ENCODE measurements around the gene LSAMP. TPM values are rescaled to one million over a fixed set of nuclear protein-coding genes. Genes with fewer than 3 reads are reported as not detected.

Gene LSAMP
- total RNA-seq, 1 donor: 3.3 TPM

DNA sequence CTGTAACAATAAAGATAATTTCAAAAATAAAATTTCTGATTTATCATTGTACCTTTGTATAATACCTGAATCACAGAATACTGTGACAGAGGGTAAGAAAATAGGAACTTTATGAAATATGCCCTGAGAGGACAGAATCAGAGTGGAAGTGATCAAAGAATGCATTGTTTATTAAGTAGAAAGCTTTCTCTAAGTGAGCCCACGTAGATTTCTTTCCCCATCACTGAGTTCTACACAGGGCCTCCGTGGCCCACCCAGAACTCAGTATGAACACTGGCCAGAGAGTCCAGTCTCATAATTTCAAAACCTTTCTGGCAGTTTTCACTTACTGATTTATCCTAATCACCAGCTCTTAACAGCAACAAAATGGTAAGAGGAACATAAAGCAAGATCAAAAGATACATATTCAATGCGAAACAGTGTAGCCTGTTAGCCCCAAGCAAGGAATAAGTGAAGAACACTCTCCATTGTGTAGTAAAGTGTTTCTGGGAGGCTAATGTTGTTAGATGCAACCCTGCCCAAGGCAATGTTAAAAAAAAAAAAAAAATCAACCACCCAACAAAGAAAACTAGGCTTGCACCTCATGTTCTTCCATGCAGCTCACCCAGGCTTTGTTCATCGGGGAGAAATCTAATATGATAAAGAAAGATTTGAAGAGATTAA lies 341.3 kb downstream of the LSAMP start:
- Histone ChIP-seq H3K27ac (ENCODE audit: low read depth, low read length) (no peak overlapping the region), H3K27me3 (ENCODE audit: insufficient read depth, low read length) (no peaks in the 10 kb centered on the region), H2AFZ (ENCODE audit: low read length) (peak overlapping the region; percentile 57), H3K79me2 (ENCODE audit: insufficient read depth, low read length) (no peaks in the 10 kb centered on the region), H3K9me3 (ENCODE audit: low read depth, low read length) (no peaks in the 10 kb centered on the region), H3K4me1 (ENCODE audit: insufficient read depth, low read length) (no peaks in the 10 kb centered on the region), H3K4me3 (ENCODE audit: insufficient read depth, low read length) (no peak overlapping the region), H3K4me2 (ENCODE audit: insufficient read depth, low read length) (no peak overlapping the region), H4K20me1 (ENCODE audit: insufficient read depth, low read length) (no peaks in the 10 kb centered on the region), H3K36me3 (ENCODE audit: insufficient read depth, low read length) (no peaks in the 10 kb centered on the region)
- DNase-seq (ENCODE audit: insufficient read length, low spot score, missing footprints): no peak
- no peak for TF ChIP-seq CTCF (IDR thresholded peaks at IDR 0.05; ENCODE audit: extremely low read depth, low read depth, low read length)

DNA sequence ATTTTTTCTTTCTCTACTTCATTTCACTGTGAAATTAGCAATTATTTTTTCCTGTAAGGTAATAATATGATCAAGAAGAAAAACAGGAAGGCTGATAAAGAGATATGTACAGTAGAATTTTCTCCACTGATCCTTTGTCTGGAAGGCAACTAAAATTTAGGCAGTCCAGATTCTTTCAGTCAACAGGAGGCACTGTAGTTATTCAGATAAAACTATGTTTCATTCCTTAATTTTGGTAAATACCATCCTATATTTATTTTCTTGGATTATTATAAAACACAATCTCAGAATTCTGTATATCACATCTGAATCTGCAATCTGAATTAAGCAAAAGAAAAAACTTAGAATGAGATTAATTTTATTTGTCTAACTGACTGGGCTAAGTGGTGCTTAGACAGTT lies 343.2 kb downstream of the LSAMP start:
- Histone ChIP-seq H3K9me3 (ENCODE audit: low read depth, low read length) (no peaks in the 10 kb centered on the region), H3K79me2 (ENCODE audit: insufficient read depth, low read length) (no peaks in the 10 kb centered on the region), H3K36me3 (ENCODE audit: insufficient read depth, low read length) (no peaks in the 10 kb centered on the region), H3K27ac (ENCODE audit: low read depth, low read length) (no peak overlapping the region), H3K4me2 (ENCODE audit: insufficient read depth, low read length) (no peak overlapping the region), H4K20me1 (ENCODE audit: insufficient read depth, low read length) (no peaks in the 10 kb centered on the region), H2AFZ (ENCODE audit: low read length) (no peak overlapping the region), H3K4me1 (ENCODE audit: insufficient read depth, low read length) (no peaks in the 10 kb centered on the region), H3K4me3 (ENCODE audit: insufficient read depth, low read length) (no peak overlapping the region), H3K27me3 (ENCODE audit: insufficient read depth, low read length) (no peaks in the 10 kb centered on the region)
- TF ChIP-seq CTCF (IDR thresholded peaks at IDR 0.05; ENCODE audit: extremely low read depth, low read depth, low read length): no peak
- peak; percentile 39 for DNase-seq (ENCODE audit: insufficient read length, low spot score, missing footprints)

DNA sequence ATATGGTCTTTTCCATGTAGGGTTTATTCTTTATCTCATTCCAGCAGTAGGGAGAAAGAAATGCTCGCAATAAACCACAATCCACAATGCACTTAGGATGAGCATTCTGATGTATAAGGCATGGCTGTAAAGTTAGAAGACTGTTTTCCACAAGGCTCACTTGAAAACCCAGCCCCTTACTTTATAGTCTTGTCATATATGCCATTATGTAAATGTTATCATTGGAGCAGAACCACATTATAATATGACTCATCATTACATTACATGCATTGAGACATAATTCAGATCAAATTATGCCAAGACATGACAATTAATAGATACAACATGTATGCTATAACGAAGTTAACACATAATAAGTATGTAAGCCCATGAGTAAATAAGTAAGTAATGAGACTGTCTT lies 348.1 kb downstream of the LSAMP start:
- no peaks in the 10 kb centered on the region for H4K20me1 ChIP-seq (ENCODE audit: insufficient read depth, low read length)
- H2AFZ ChIP-seq (ENCODE audit: low read length): no peak overlapping the region
- no peak overlapping the region for H3K27ac ChIP-seq (ENCODE audit: low read depth, low read length)
- no peak for DNase-seq (ENCODE audit: insufficient read length, low spot score, missing footprints)
- H3K4me2 ChIP-seq (ENCODE audit: insufficient read depth, low read length): no peak overlapping the region
- TF ChIP-seq CTCF (IDR thresholded peaks at IDR 0.05; ENCODE audit: extremely low read depth, low read depth, low read length): no peak
- H3K79me2 ChIP-seq (ENCODE audit: insufficient read depth, low read length): no peaks in the 10 kb centered on the region
- H3K27me3 ChIP-seq (ENCODE audit: insufficient read depth, low read length): no peaks in the 10 kb centered on the region
- H3K9me3 ChIP-seq (ENCODE audit: low read depth, low read length): no peaks in the 10 kb centered on the region
- H3K36me3 ChIP-seq (ENCODE audit: insufficient read depth, low read length): no peaks in the 10 kb centered on the region
- H3K4me3 ChIP-seq (ENCODE audit: insufficient read depth, low read length): no peak overlapping the region
- H3K4me1 ChIP-seq (ENCODE audit: insufficient read depth, low read length): no peaks in the 10 kb centered on the region

GRCh38 chr3:116096631-116097030 lies 348.7 kb downstream of the LSAMP start:
- H3K4me2 ChIP-seq (ENCODE audit: insufficient read depth, low read length): no peak overlapping the region
- DNase-seq (ENCODE audit: insufficient read length, low spot score, missing footprints): no peak

More at GRCh38 chr3:116096631-116097030, 348.7 kb downstream of the LSAMP start:
- no peaks in the 10 kb centered on the region for H3K79me2 ChIP-seq (ENCODE audit: insufficient read depth, low read length)
- H4K20me1 ChIP-seq (ENCODE audit: insufficient read depth, low read length): no peaks in the 10 kb centered on the region
- H3K9me3 ChIP-seq (ENCODE audit: low read depth, low read length): no peaks in the 10 kb centered on the region
- H3K27ac ChIP-seq (ENCODE audit: low read depth, low read length): no peak overlapping the region
- no peaks in the 10 kb centered on the region for H3K27me3 ChIP-seq (ENCODE audit: insufficient read depth, low read length)
- H3K4me1 ChIP-seq (ENCODE audit: insufficient read depth, low read length): no peaks in the 10 kb centered on the region
- no peaks in the 10 kb centered on the region for H3K36me3 ChIP-seq (ENCODE audit: insufficient read depth, low read length)
- no peak for TF ChIP-seq CTCF (IDR thresholded peaks at IDR 0.05; ENCODE audit: extremely low read depth, low read depth, low read length)
- H2AFZ ChIP-seq (ENCODE audit: low read length): no peak overlapping the region
- no peak overlapping the region for H3K4me3 ChIP-seq (ENCODE audit: insufficient read depth, low read length)

Measured in osteoblast (primary cell).